HG03196 (cell line): ENCODE data around the gene CKS1B.

ENCODE experiments used
- ATAC-seq: cut with Tn5 transposase; IDR thresholded peaks from one replicate; pipeline ENCODE4 v1.9.1; 2021; ENCODE audit not compliant: unreplicated experiment

CKS1B gene

GRCh38 chr1:154945160-154945961 lies 29.1 kb upstream of the CKS1B start:
- no peak for ATAC-seq

GRCh38 chr1:154945962-154946850 lies 28.3 kb upstream of the CKS1B start:
- no peak for ATAC-seq

GRCh38 chr1:154948079-154948478 lies 26.4 kb upstream of the CKS1B start:
- no peak for ATAC-seq

- ATAC-seq, result no peak
Observed at GRCh38 chr1:154951901-154952657, 22.4 kb upstream of the CKS1B start.

- no peak for ATAC-seq
Observed at GRCh38 chr1:154952664-154953063, 21.8 kb upstream of the CKS1B start.

- ATAC-seq, result no peak
Observed at GRCh38 chr1:154953611-154954038, 20.9 kb upstream of the CKS1B start.

- no peak for ATAC-seq
Observed at GRCh38 chr1:154954541-154954940, 19.9 kb upstream of the CKS1B start.

- ATAC-seq, result peak; percentile 54
Observed at GRCh38 chr1:154955039-154955717, 19.3 kb upstream of the CKS1B start.

GRCh38 chr1:154955718-154956543 lies 18.6 kb upstream of the CKS1B start, which contains the start of gene PBXIP1:
TSS of gene PBXIP1 (minus strand) at chr1:154956099. CDS start at chr1:154953721, 2,378 bp downstream.
- peak; percentile 39 for ATAC-seq

- no peak for ATAC-seq
Observed at GRCh38 chr1:154956544-154956941, 17.9 kb upstream of the CKS1B start.

- ATAC-seq, result no peak
Observed at GRCh38 chr1:154957091-154957657, 17.3 kb upstream of the CKS1B start.

GRCh38 chr1:154958036-154958435 lies 16.4 kb upstream of the CKS1B start:
- ATAC-seq, result no peak

GRCh38 chr1:154958681-154959425 lies 15.6 kb upstream of the CKS1B start:
- ATAC-seq, result no peak

GRCh38 chr1:154959426-154959780 lies 15.1 kb upstream of the CKS1B start:
- ATAC-seq, result no peak

GRCh38 chr1:154960446-154961136 lies 13.9 kb upstream of the CKS1B start:
- ATAC-seq, result no peak

- peak; percentile 66 for ATAC-seq
Observed at GRCh38 chr1:154961207-154962155, 13.0 kb upstream of the CKS1B start, which contains the start of gene PYGO2. TSS of gene PYGO2 (minus strand) at chr1:154961782. CDS start at chr1:154961576, 206 bp downstream.
